CD4-positive, alpha-beta T cell treated with Interleukin-6 for 4 hours (primary cell): Measurements from ENCODE around the gene ZFC3H1.
"Not testable (repeated sequence)": the region's sequence is repeated elsewhere in the genome, so short reads cannot be mapped to it uniquely, and the experiment has no call there.

ENCODE experiments used
- DNase-seq: peaks from one replicate; pipeline ENCODE4 v3.0.0-alpha.2; 2020; ENCODE audit warnings: mixed read lengths

Gene ZFC3H1

GRCh38 chr12:71569885-71570284 is 93.8 kb downstream of the ZFC3H1 start:
- DNase-seq: not testable (repeated sequence)

- no peak for DNase-seq
Measured at GRCh38 chr12:71567537-71567936, 96.1 kb downstream of the ZFC3H1 start.

GRCh38 chr12:71566655-71567054 is 97.0 kb downstream of the ZFC3H1 start:
- no peak for DNase-seq

GRCh38 chr12:71565535-71565934 is 98.1 kb downstream of the ZFC3H1 start:
- DNase-seq: no peak

- DNase-seq: no peak
Measured at GRCh38 chr12:71562676-71563595, 100.7 kb downstream of the ZFC3H1 start.
